HepG2 (cell line): ENCODE results near the gene B3GNT5. TPM values are rescaled to one million over a fixed set of nuclear protein-coding genes. Genes with fewer than 3 reads are reported as not detected.

Source experiments
- FOXC1 ChIP-seq: sonication (generic); formaldehyde crosslinking; IDR thresholded peaks from 2 replicates; pipeline ENCODE4 v1.8.0; 2022; ENCODE audit warnings: mild to moderate bottlenecking, missing genetic modification reagents, borderline replicate concordance
- GATAD2A ChIP-seq: IDR thresholded peaks from 2 replicates; pipeline ENCODE4 v1.6.1; 2016
- NCOA2 ChIP-seq: sonication (generic); formaldehyde crosslinking; IDR thresholded peaks from 2 replicates; pipeline ENCODE4 v1.8.0; 2022; ENCODE audit warnings: inconsistent platforms
- RAD21 ChIP-seq: fragments of 450-650 bp; formaldehyde crosslinking; IDR thresholded peaks from 2 replicates; pipeline ENCODE4 v1.5.0; 2020; ENCODE audit warnings: mild to moderate bottlenecking
- TBX3 ChIP-seq: fragments of 450-650 bp; IDR thresholded peaks from 2 replicates; pipeline ENCODE4 v1.6.1; 2017; ENCODE audit warnings: antibody characterized with exemption, mild to moderate bottlenecking, inconsistent platforms, borderline replicate concordance
- THAP11 ChIP-seq: IDR thresholded peaks from 2 replicates; pipeline ENCODE4 v1.6.1; 2016; ENCODE audit warnings: missing biosample characterization, missing genetic modification reagents
- ZNF10 ChIP-seq: sonication (generic); formaldehyde crosslinking; IDR thresholded peaks from 2 replicates; pipeline ENCODE4 v1.4.0; 2020; ENCODE audit warnings: mild to moderate bottlenecking, low read depth, missing genetic modification reagents, borderline replicate concordance
- ZNF3 ChIP-seq: IDR thresholded peaks from 2 replicates; pipeline ENCODE4 v1.7.0; 2017; ENCODE audit warnings: inconsistent platforms
- polyA plus RNA-seq, 8 experiments: library from polyadenylated mRNA; depleted of rRNA in 3 of 8; stranded (reverse) in 7 of 8; unstranded in 1 of 8; fragments of >200 nt; fragmentation: Illumina TruSeq in 4 of 8; extraction: Trizol in 4 of 8; gene quantifications; 2 replicates each; pipeline versions ENCODE4 v1.2.1 to v1.2.3, GENCODE V29; 2011 to 2016; ENCODE audit warnings: low read depth in 4 of 8, missing spikeins in 1 of 8, mixed read lengths in 1 of 8; ENCODE audit not compliant: insufficient read depth in 1 of 8
- total RNA-seq, 5 experiments: library from RNA; depleted of rRNA; stranded (reverse); fragments of >200 nt; fragmentation: Illumina TruSeq; extraction: Trizol; gene quantifications; 2 replicates each; pipeline ENCODE4 v1.2.3, GENCODE V29; 2016; ENCODE audit warnings: low read depth in 1 of 5
- TF ChIP-seq, protein P1 (sequence below): sonication (generic); formaldehyde crosslinking; conservative IDR thresholded peaks from 2 replicates; pipeline ENCODE4 v1.4.0; 2020; ENCODE audit warnings: missing genetic modification reagents
- TF ChIP-seq, protein P2 (sequence below): sonication (generic); formaldehyde crosslinking; IDR thresholded peaks from 2 replicates; pipeline ENCODE4 v1.4.0; 2020; ENCODE audit warnings: missing genetic modification reagents
- TF ChIP-seq, protein P3 (sequence below): IDR thresholded peaks from 2 replicates; pipeline ENCODE4 v1.6.1; 2012; ENCODE audit warnings: low read depth, low read length, improper control_type of control experiment
- TF ChIP-seq, protein P4 (sequence below): sonication (generic); formaldehyde crosslinking; conservative IDR thresholded peaks from 2 replicates; pipeline ENCODE4 v1.4.0; 2020; ENCODE audit warnings: mild to moderate bottlenecking, missing genetic modification reagents, moderate library complexity
- TF ChIP-seq, protein P5 (sequence below): sonication (generic); formaldehyde crosslinking; IDR thresholded peaks from 2 replicates; pipeline ENCODE4 v1.5.0; 2020; ENCODE audit warnings: missing genetic modification reagents, mild to moderate bottlenecking, borderline replicate concordance
- TF ChIP-seq, protein P6 (sequence below): IDR thresholded peaks from 2 replicates; pipeline ENCODE4 v1.6.1; 2018; ENCODE audit warnings: missing genetic modification reagents

The B3GNT5 gene
- total and polyA plus RNA-seq, 2 of the 13 experiments (the other 11 are each of a cell fraction or from before 2014, with no cell fraction given), result not detected

DNA sequence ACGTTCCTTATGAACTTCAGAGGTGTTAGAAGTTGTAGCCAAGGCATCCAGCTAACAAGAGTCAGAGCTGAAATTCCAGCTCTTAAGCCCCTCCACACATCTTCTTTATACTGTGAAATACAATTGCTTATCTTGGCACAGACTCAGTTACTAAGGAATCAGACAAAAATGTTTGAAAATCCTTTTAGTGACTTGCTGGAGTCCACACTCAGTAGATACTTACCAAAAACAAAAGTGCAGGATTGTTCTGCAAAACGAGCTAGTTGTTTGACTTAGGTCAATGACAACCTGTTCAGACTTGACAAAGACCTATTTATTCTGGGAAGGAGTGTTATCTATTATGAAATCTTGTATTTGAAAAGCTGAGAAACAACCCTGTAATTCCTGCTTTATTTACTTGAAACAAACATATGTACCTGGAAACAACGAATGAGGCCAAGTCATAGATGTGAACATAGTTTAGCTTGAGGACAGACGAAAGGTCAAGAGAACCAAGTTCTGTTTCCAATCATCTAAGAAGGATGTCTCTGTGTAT lies 38.5 kb downstream of the B3GNT5 start (continued):
- TF ChIP-seq, protein P1, sequence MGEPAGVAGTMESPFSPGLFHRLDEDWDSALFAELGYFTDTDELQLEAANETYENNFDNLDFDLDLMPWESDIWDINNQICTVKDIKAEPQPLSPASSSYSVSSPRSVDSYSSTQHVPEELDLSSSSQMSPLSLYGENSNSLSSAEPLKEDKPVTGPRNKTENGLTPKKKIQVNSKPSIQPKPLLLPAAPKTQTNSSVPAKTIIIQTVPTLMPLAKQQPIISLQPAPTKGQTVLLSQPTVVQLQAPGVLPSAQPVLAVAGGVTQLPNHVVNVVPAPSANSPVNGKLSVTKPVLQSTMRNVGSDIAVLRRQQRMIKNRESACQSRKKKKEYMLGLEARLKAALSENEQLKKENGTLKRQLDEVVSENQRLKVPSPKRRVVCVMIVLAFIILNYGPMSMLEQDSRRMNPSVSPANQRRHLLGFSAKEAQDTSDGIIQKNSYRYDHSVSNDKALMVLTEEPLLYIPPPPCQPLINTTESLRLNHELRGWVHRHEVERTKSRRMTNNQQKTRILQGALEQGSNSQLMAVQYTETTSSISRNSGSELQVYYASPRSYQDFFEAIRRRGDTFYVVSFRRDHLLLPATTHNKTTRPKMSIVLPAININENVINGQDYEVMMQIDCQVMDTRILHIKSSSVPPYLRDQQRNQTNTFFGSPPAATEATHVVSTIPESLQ (CRISPR knock-in tag), result no peak
- TF ChIP-seq FOXC1 (no peak), GATAD2A (CRISPR knock-in tag) (peak; percentile 83), NCOA2 (CRISPR knock-in tag) (peak; percentile 71), ZNF10 (CRISPR knock-in tag) (no peak), RAD21 (no peak), TBX3 (peak; percentile 89), ZNF3 (CRISPR knock-in tag) (0 out of 2 replicates have a peak, but pooled peaks have one; percentile 54), THAP11 (peak; percentile 49; the same call in 1 of the 2 replicates)
- TF ChIP-seq, protein P2, sequence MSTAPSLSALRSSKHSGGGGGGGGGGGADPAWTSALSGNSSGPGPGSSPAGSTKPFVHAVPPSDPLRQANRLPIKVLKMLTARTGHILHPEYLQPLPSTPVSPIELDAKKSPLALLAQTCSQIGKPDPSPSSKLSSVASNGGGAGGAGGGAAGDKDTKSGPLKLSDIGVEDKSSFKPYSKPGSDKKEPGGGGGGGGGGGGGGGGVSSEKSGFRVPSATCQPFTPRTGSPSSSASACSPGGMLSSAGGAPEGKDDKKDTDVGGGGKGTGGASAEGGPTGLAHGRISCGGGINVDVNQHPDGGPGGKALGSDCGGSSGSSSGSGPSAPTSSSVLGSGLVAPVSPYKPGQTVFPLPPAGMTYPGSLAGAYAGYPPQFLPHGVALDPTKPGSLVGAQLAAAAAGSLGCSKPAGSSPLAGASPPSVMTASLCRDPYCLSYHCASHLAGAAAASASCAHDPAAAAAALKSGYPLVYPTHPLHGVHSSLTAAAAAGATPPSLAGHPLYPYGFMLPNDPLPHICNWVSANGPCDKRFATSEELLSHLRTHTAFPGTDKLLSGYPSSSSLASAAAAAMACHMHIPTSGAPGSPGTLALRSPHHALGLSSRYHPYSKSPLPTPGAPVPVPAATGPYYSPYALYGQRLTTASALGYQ (CRISPR knock-in tag), result peak; percentile 82; the same call in 1 of the 2 replicates
- TF ChIP-seq, protein P3, sequence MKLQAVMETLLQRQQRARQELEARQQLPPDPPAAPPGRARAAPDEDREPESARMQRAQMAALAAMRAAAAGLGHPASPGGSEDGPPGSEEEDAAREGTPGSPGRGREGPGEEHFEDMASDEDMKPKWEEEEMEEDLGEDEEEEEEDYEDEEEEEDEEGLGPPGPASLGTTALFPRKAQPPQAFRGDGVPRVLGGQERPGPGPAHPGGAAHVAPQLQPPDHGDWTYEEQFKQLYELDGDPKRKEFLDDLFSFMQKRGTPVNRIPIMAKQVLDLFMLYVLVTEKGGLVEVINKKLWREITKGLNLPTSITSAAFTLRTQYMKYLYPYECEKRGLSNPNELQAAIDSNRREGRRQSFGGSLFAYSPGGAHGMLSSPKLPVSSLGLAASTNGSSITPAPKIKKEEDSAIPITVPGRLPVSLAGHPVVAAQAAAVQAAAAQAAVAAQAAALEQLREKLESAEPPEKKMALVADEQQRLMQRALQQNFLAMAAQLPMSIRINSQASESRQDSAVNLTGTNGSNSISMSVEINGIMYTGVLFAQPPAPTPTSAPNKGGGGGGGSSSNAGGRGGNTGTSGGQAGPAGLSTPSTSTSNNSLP, result 0 out of 2 replicates have a peak, but pooled peaks have one; percentile 6
- TF ChIP-seq, protein P4, sequence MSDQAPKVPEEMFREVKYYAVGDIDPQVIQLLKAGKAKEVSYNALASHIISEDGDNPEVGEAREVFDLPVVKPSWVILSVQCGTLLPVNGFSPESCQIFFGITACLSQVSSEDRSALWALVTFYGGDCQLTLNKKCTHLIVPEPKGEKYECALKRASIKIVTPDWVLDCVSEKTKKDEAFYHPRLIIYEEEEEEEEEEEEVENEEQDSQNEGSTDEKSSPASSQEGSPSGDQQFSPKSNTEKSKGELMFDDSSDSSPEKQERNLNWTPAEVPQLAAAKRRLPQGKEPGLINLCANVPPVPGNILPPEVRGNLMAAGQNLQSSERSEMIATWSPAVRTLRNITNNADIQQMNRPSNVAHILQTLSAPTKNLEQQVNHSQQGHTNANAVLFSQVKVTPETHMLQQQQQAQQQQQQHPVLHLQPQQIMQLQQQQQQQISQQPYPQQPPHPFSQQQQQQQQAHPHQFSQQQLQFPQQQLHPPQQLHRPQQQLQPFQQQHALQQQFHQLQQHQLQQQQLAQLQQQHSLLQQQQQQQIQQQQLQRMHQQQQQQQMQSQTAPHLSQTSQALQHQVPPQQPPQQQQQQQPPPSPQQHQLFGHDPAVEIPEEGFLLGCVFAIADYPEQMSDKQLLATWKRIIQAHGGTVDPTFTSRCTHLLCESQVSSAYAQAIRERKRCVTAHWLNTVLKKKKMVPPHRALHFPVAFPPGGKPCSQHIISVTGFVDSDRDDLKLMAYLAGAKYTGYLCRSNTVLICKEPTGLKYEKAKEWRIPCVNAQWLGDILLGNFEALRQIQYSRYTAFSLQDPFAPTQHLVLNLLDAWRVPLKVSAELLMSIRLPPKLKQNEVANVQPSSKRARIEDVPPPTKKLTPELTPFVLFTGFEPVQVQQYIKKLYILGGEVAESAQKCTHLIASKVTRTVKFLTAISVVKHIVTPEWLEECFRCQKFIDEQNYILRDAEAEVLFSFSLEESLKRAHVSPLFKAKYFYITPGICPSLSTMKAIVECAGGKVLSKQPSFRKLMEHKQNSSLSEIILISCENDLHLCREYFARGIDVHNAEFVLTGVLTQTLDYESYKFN, result 0 out of 2 replicates have a peak, but pooled peaks have one; percentile 22
- TF ChIP-seq, protein P5, sequence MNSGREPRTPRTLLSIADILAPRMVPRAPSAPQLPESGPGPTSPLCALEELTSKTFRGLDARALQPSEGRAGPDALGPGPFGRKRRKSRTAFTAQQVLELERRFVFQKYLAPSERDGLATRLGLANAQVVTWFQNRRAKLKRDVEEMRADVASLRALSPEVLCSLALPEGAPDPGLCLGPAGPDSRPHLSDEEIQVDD, result no peak
- TF ChIP-seq, protein P6, sequence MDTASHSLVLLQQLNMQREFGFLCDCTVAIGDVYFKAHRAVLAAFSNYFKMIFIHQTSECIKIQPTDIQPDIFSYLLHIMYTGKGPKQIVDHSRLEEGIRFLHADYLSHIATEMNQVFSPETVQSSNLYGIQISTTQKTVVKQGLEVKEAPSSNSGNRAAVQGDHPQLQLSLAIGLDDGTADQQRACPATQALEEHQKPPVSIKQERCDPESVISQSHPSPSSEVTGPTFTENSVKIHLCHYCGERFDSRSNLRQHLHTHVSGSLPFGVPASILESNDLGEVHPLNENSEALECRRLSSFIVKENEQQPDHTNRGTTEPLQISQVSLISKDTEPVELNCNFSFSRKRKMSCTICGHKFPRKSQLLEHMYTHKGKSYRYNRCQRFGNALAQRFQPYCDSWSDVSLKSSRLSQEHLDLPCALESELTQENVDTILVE, result peak; percentile 58; the same call in 1 of the 2 replicates
